Panc1 (cell line): ENCODE measurements around the gene DGCR8.

Experiments
- CTCF ChIP-seq: fragments of 450-650 bp; IDR thresholded peaks from 2 replicates; pipeline ENCODE4 v1.5.1; 2017; ENCODE audit warnings: mild to moderate bottlenecking
- POLR2AphosphoS5 ChIP-seq: IDR thresholded peaks from 2 replicates; pipeline ENCODE4 v1.6.1; 2012; ENCODE audit warnings: mild to moderate bottlenecking, low read depth, low read length, moderate library complexity
- REST ChIP-seq, 2 experiments: IDR thresholded peaks; 2 replicates each; pipeline ENCODE4 v1.6.1; 2011 to 2012; ENCODE audit warnings: low read depth in 2 of 2, control low read depth in 1 of 2, low read length in 1 of 2, mild to moderate bottlenecking in 1 of 2, moderate library complexity in 1 of 2; ENCODE audit not compliant: insufficient read depth in 1 of 2
- SIN3A ChIP-seq: IDR thresholded peaks from 2 replicates; pipeline ENCODE4 v1.6.1; 2012; ENCODE audit warnings: low read depth, mild to moderate bottlenecking, low read length, moderate library complexity, borderline replicate concordance; ENCODE audit not compliant: insufficient read depth
- TCF7L2 ChIP-seq: IDR thresholded peaks from 2 replicates; pipeline ENCODE4 v1.6.1; 2011; ENCODE audit warnings: mild to moderate bottlenecking, low read depth, low read length, inconsistent platforms

- no peak for TF ChIP-seq CTCF
- no peak for TF ChIP-seq TCF7L2
- TF ChIP-seq POLR2AphosphoS5: no peak
- no peak for TF ChIP-seq SIN3A
- TF ChIP-seq REST (IDR thresholded peaks at IDR 0.05; ENCODE audit: insufficient read depth in 1 of 2, low read depth in 2 of 2, low read length in 1 of 2): no peak
Measured at GRCh38 chr22:20090730-20091240, 10.7 kb downstream of the DGCR8 start.
